ENCODE measurements around the gene CLASP1.
"Not testable (repeated sequence)": the region's sequence is repeated elsewhere in the genome, so short reads cannot be mapped to it uniquely, and the experiment has no call there.

DNA sequence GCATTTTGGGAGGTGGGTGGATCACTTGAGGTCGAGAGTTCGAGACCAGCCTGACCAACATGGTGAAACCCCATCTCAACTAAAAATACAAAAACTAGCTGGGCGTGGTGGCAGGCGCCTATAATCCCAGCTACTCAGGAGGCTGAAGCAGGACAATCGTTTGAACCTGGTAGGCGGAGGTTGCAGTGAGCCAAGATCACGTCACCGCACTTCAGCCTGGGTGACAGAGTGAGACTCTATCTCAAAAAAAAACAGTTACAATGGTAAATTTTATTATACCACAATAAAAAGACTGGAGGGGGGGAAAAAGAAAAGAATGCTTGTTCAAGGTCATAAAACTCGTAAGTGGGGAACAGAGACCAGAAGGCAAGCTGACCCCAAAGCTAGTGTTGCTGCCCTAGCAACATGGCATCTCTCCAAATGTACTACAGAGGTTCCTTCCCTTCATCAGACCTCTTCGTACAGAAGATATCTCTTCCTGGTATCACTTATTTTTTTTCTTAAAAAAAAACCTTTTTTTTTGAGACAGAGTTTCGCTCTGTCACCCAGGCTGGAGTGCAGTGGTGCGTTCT lies 305.3 kb downstream of the CLASP1 start:
- TF ChIP-seq, protein P1, sequence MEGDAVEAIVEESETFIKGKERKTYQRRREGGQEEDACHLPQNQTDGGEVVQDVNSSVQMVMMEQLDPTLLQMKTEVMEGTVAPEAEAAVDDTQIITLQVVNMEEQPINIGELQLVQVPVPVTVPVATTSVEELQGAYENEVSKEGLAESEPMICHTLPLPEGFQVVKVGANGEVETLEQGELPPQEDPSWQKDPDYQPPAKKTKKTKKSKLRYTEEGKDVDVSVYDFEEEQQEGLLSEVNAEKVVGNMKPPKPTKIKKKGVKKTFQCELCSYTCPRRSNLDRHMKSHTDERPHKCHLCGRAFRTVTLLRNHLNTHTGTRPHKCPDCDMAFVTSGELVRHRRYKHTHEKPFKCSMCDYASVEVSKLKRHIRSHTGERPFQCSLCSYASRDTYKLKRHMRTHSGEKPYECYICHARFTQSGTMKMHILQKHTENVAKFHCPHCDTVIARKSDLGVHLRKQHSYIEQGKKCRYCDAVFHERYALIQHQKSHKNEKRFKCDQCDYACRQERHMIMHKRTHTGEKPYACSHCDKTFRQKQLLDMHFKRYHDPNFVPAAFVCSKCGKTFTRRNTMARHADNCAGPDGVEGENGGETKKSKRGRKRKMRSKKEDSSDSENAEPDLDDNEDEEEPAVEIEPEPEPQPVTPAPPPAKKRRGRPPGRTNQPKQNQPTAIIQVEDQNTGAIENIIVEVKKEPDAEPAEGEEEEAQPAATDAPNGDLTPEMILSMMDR (IDR thresholded peaks at IDR 0.05; ENCODE audit: poor library complexity), result not testable (repeated sequence)
- TF ChIP-seq EZH2 (IDR thresholded peaks at IDR 0.05; ENCODE audit: borderline replicate concordance), result not testable (repeated sequence)

Measured in hepatocyte (in vitro differentiated cells).